ENCODE results near the gene CPXM1. TPM values are rescaled to one million over a fixed set of nuclear protein-coding genes. Genes with fewer than 3 reads are reported as not detected.

CPXM1 gene
- total and polyA plus RNA-seq, 2 experiments from 2014 or later, result 57.8 to 66.3 TPM

- H3K4me2 ChIP-seq, result no peak overlapping the region
- peaks cover 44% of the 10 kb centered on the region for H3K27me3 ChIP-seq
- no peak overlapping the region for H2AFZ ChIP-seq
- H3K4me1 ChIP-seq (ENCODE audit: insufficient read depth), result peaks cover 23% of the 10 kb centered on the region
- no peak for DNase-seq (ENCODE audit: low spot score)
- no peak overlapping the region for H3K27ac ChIP-seq
- WGBS (ENCODE audit: low lambda C conversion rate, missing lambda C conversion rate), result 89% methylated on average over 8 of the region's 8 CpGs
- H3K36me3 ChIP-seq (replicated peaks; ENCODE audit: insufficient read depth, low read depth), result no peaks in the 10 kb centered on the region
- H3K9me3 ChIP-seq (ENCODE audit: low read depth), result no peaks in the 10 kb centered on the region
- TF ChIP-seq EZH2phosphoT487 (IDR thresholded peaks at IDR 0.05; ENCODE audit: low read depth, severe bottlenecking, unreplicated experiment) (no peak), CTCF (IDR thresholded peaks at IDR 0.05; ENCODE audit: poor library complexity) (no peak), EZH2 (IDR thresholded peaks at IDR 0.05; ENCODE audit: borderline replicate concordance) (no peak)
- no peaks in the 10 kb centered on the region for H4K20me1 ChIP-seq (ENCODE audit: insufficient read depth, poor library complexity, severe bottlenecking)
- no peaks in the 10 kb centered on the region for H3K9me2 ChIP-seq (replicated peaks; ENCODE audit: insufficient read depth)
- no peak overlapping the region for H3K4me3 ChIP-seq
- H3K79me2 ChIP-seq, result no peaks in the 10 kb centered on the region
These were observed 52.7 kb downstream of the CPXM1 start for GRCh38 chr20:2747676-2748235.

- Histone ChIP-seq H3K27me3 (peaks cover 44% of the 10 kb centered on the region), H3K4me1 (ENCODE audit: insufficient read depth) (peaks cover 15% of the 10 kb centered on the region), H3K9me2 (replicated peaks; ENCODE audit: insufficient read depth) (no peaks in the 10 kb centered on the region), H3K4me2 (no peak overlapping the region), H3K27ac (no peak overlapping the region), H3K9me3 (ENCODE audit: low read depth) (no peaks in the 10 kb centered on the region), H3K36me3 (replicated peaks; ENCODE audit: insufficient read depth, low read depth) (no peaks in the 10 kb centered on the region), H2AFZ (no peak overlapping the region), H3K79me2 (no peaks in the 10 kb centered on the region), H4K20me1 (ENCODE audit: insufficient read depth, poor library complexity, severe bottlenecking) (no peaks in the 10 kb centered on the region), H3K4me3 (no peak overlapping the region)
- no peak for DNase-seq (ENCODE audit: low spot score)
- TF ChIP-seq EZH2 (IDR thresholded peaks at IDR 0.05; ENCODE audit: borderline replicate concordance), result no peak
- no peak for TF ChIP-seq EZH2phosphoT487 (IDR thresholded peaks at IDR 0.05; ENCODE audit: low read depth, severe bottlenecking, unreplicated experiment)
- TF ChIP-seq CTCF (IDR thresholded peaks at IDR 0.05; ENCODE audit: poor library complexity), result no peak
- WGBS (ENCODE audit: low lambda C conversion rate, missing lambda C conversion rate), result 74% methylated on average over 8 of the region's 8 CpGs
These were observed 53.7 kb downstream of the CPXM1 start for GRCh38 chr20:2746636-2747265.

GRCh38 chr20:2745936-2746635 is 54.3 kb downstream of the CPXM1 start:
- WGBS (ENCODE audit: low lambda C conversion rate, missing lambda C conversion rate), result 89% methylated on average over 4 of the region's 4 CpGs
- Histone ChIP-seq H3K27me3 (peaks cover 40% of the 10 kb centered on the region), H3K4me1 (ENCODE audit: insufficient read depth) (peaks cover 11% of the 10 kb centered on the region), H2AFZ (no peak overlapping the region), H3K9me2 (replicated peaks; ENCODE audit: insufficient read depth) (no peaks in the 10 kb centered on the region), H3K79me2 (no peaks in the 10 kb centered on the region), H3K4me2 (no peak overlapping the region), H3K4me3 (no peak overlapping the region), H3K36me3 (replicated peaks; ENCODE audit: insufficient read depth, low read depth) (no peaks in the 10 kb centered on the region), H3K9me3 (ENCODE audit: low read depth) (no peaks in the 10 kb centered on the region), H4K20me1 (ENCODE audit: insufficient read depth, poor library complexity, severe bottlenecking) (no peaks in the 10 kb centered on the region), H3K27ac (no peak overlapping the region)
- no peak for DNase-seq (ENCODE audit: low spot score)
- TF ChIP-seq EZH2 (IDR thresholded peaks at IDR 0.05; ENCODE audit: borderline replicate concordance) (no peak), EZH2phosphoT487 (IDR thresholded peaks at IDR 0.05; ENCODE audit: low read depth, severe bottlenecking, unreplicated experiment) (no peak), CTCF (IDR thresholded peaks at IDR 0.05; ENCODE audit: poor library complexity) (no peak)

Measured in hepatocyte (in vitro differentiated cells).